ENCODE measurements around the gene WDR70.

GRCh38 chr5:37667430-37667829 is 288.3 kb downstream of the WDR70 start:
- TF ChIP-seq CTCF (IDR thresholded peaks at IDR 0.05) (no peak), POLR2A (IDR thresholded peaks at IDR 0.05) (no peak)

All from prostate gland (tissue), 2 donors.